ENCODE data around the gene SPATA25.
"Not testable (repeated sequence)": the region's sequence is repeated elsewhere in the genome, so short reads cannot be mapped to it uniquely, and the experiment has no call there.

The SPATA25 gene

GRCh38 chr20:45913116-45913515 is 25.7 kb upstream of the SPATA25 start:
- DNase-seq, result no peak

- no peak for DNase-seq
Measured at GRCh38 chr20:45912344-45912682, 24.9 kb upstream of the SPATA25 start.

GRCh38 chr20:45911486-45912343 is 24.3 kb upstream of the SPATA25 start, which contains the start of gene PLTP:
Gene PLTP, minus strand, starts transcription at chr20:45912155. Its CDS starts 703 bp downstream, at chr20:45911452.
- DNase-seq, result peak; percentile 33

- DNase-seq, result peak; percentile 99
Measured at GRCh38 chr20:45910670-45911485, 23.5 kb upstream of the SPATA25 start.

- no peak for DNase-seq
Measured at GRCh38 chr20:45909817-45910669, 22.6 kb upstream of the SPATA25 start.

- DNase-seq, result no peak
Measured at GRCh38 chr20:45909336-45909808, 21.9 kb upstream of the SPATA25 start.

- no peak for DNase-seq
Measured at GRCh38 chr20:45908084-45908483, 20.7 kb upstream of the SPATA25 start.

- no peak for DNase-seq
Measured at GRCh38 chr20:45907219-45907948, 20.0 kb upstream of the SPATA25 start.

GRCh38 chr20:45905505-45906079 is 18.2 kb upstream of the SPATA25 start:
- DNase-seq, result no peak

- DNase-seq, result no peak
Measured at GRCh38 chr20:45904583-45905504, 17.4 kb upstream of the SPATA25 start.

- DNase-seq, result no peak
Measured at GRCh38 chr20:45902199-45902701, 14.8 kb upstream of the SPATA25 start.

GRCh38 chr20:45901332-45901731 is 13.9 kb upstream of the SPATA25 start:
- not testable (repeated sequence) for DNase-seq

GRCh38 chr20:45899046-45899835 is 11.8 kb upstream of the SPATA25 start:
- DNase-seq, result no peak

GRCh38 chr20:45898285-45898684 is 10.9 kb upstream of the SPATA25 start:
- DNase-seq, result no peak

GRCh38 chr20:45897692-45898091 is 10.3 kb upstream of the SPATA25 start:
- DNase-seq, result no peak

GRCh38 chr20:45897289-45897688 is 9.9 kb upstream of the SPATA25 start:
- no peak for DNase-seq

GRCh38 chr20:45896641-45897161 is 9.3 kb upstream of the SPATA25 start:
- DNase-seq, result no peak

GRCh38 chr20:45894797-45895196 is 7.4 kb upstream of the SPATA25 start:
- no peak for DNase-seq

- DNase-seq, result no peak
Measured at GRCh38 chr20:45893831-45894230, 6.4 kb upstream of the SPATA25 start.
